HG02840 (cell line): ENCODE measurements around the gene PPP6R3.
"Not testable (repeated sequence)": the region's sequence is repeated elsewhere in the genome, so short reads cannot be mapped to it uniquely, and the experiment has no call there.

ENCODE experiments used
- ATAC-seq: cut with Tn5 transposase; IDR thresholded peaks from one replicate; pipeline ENCODE4 v1.9.1; 2021; ENCODE audit warnings: mild to moderate bottlenecking, moderate library complexity, moderate number of reproducible peaks; ENCODE audit not compliant: unreplicated experiment, low FRiP score

The PPP6R3 gene

GRCh38 chr11:68584991-68585524 lies 124.5 kb downstream of the PPP6R3 start:
- no peak for ATAC-seq

- ATAC-seq = no peak
These were observed 129.1 kb downstream of the PPP6R3 start for GRCh38 chr11:68589547-68590216.

GRCh38 chr11:68591719-68592118 lies 131.2 kb downstream of the PPP6R3 start:
- no peak for ATAC-seq

- ATAC-seq = no peak
These were observed 132.9 kb downstream of the PPP6R3 start for GRCh38 chr11:68593441-68593840.

- ATAC-seq = no peak
These were observed 133.6 kb downstream of the PPP6R3 start for GRCh38 chr11:68594123-68594522.

GRCh38 chr11:68596231-68596630 lies 135.7 kb downstream of the PPP6R3 start:
- no peak for ATAC-seq

GRCh38 chr11:68598816-68599653 lies 138.5 kb downstream of the PPP6R3 start:
- no peak for ATAC-seq

GRCh38 chr11:68601147-68601546 lies 140.6 kb downstream of the PPP6R3 start:
- no peak for ATAC-seq

GRCh38 chr11:68609761-68610160 lies 149.2 kb downstream of the PPP6R3 start:
- no peak for ATAC-seq

GRCh38 chr11:68610452-68611116 lies 150.0 kb downstream of the PPP6R3 start:
- no peak for ATAC-seq

- no peak for ATAC-seq
These were observed 155.1 kb downstream of the PPP6R3 start for GRCh38 chr11:68615657-68616056.

- no peak for ATAC-seq
These were observed 157.6 kb downstream of the PPP6R3 start for GRCh38 chr11:68617925-68618809.

GRCh38 chr11:68621826-68622225 lies 161.3 kb downstream of the PPP6R3 start:
- no peak for ATAC-seq

- ATAC-seq = not testable (repeated sequence)
These were observed 163.2 kb downstream of the PPP6R3 start for GRCh38 chr11:68623706-68624105.

- ATAC-seq = not testable (repeated sequence)
These were observed 164.5 kb downstream of the PPP6R3 start for GRCh38 chr11:68625069-68625468.

GRCh38 chr11:68626236-68626635 lies 165.7 kb downstream of the PPP6R3 start:
- ATAC-seq = not testable (repeated sequence)

- not testable (repeated sequence) for ATAC-seq
These were observed 168.3 kb downstream of the PPP6R3 start for GRCh38 chr11:68628837-68629236.

GRCh38 chr11:68632375-68632774 lies 171.8 kb downstream of the PPP6R3 start:
- not testable (repeated sequence) for ATAC-seq

- ATAC-seq = no peak
These were observed 172.2 kb downstream of the PPP6R3 start for GRCh38 chr11:68632802-68633201.

GRCh38 chr11:68634606-68635005 lies 174.1 kb downstream of the PPP6R3 start:
- ATAC-seq = not testable (repeated sequence)
